HEK293 (cell line): ENCODE results near the gene GAS7.

Source experiments
- CTCF ChIA-PET: fragments of 350-600 bp; formaldehyde crosslinking; extraction: SDS; loops from one replicate; lab custom pipeline; 2021; ENCODE audit warnings: antibody characterized with exemption; lab: Yijun Ruan, JAX
- POLR2A ChIA-PET: fragments of 300-600 bp; formaldehyde crosslinking; extraction: SDS; loops from one replicate; lab custom pipeline; 2020; ENCODE audit warnings: antibody characterized with exemption, inconsistent platforms; lab: Yijun Ruan, JAX
- H3K27ac ChIP-seq: fragments of 200-500 bp; sonication (Bioruptor generic); 2 replicates; pipeline ENCODE4 v1.5.1; 2014; ENCODE audit warnings: low read depth, low read length, control low read depth, inconsistent platforms; ENCODE audit errors: extremely low read depth
- H3K36me3 ChIP-seq, 2 experiments: fragments of 200-500 bp in 1 of 2; sonication (Bioruptor generic) in 1 of 2; 1 replicate in 1 of 2; 2 replicates in 1 of 2; pipeline ENCODE4 v1.5.1; 2014 to 2017; ENCODE audit warnings: inconsistent platforms in 2 of 2, low read length in 2 of 2; ENCODE audit not compliant: control insufficient read depth in 2 of 2, insufficient read depth in 1 of 2
- H3K4me1 ChIP-seq: fragments of 200-500 bp; sonication (Bioruptor generic); 2 replicates; pipeline ENCODE4 v1.5.1; 2014; ENCODE audit warnings: mild to moderate bottlenecking, low read length, inconsistent platforms; ENCODE audit not compliant: control insufficient read depth, insufficient read depth
- H3K4me3 ChIP-seq: 2 replicates; pipeline ENCODE4 v1.5.1; 2011; ENCODE audit warnings: low read depth, mild to moderate bottlenecking, control low read depth, low read length, moderate library complexity
- H3K9me3 ChIP-seq: fragments of 200-500 bp; sonication (Bioruptor generic); 2 replicates; pipeline ENCODE4 v1.5.1; 2014; ENCODE audit warnings: low read depth, low read length, inconsistent platforms; ENCODE audit not compliant: control insufficient read depth, insufficient read depth
- BCL11A ChIP-seq: fragments of 450-650 bp; formaldehyde crosslinking; IDR thresholded peaks from 2 replicates; pipeline ENCODE4 v1.5.1; 2016; ENCODE audit warnings: low read depth, missing biosample characterization, missing genetic modification characterization
- EGR2 ChIP-seq: fragments of 450-650 bp; formaldehyde crosslinking; IDR thresholded peaks from 2 replicates; pipeline ENCODE4 v1.5.1; 2016; ENCODE audit warnings: low read depth, missing biosample characterization, missing genetic modification characterization
- REPIN1 ChIP-seq: fragments of 450-650 bp; formaldehyde crosslinking; IDR thresholded peaks from 2 replicates; pipeline ENCODE4 v1.5.1; 2017; ENCODE audit warnings: missing biosample characterization, missing genetic modification characterization, low read depth
- SCRT2 ChIP-seq: fragments of 450-650 bp; formaldehyde crosslinking; IDR thresholded peaks from 2 replicates; pipeline ENCODE4 v1.5.1; 2016; ENCODE audit warnings: missing biosample characterization, missing genetic modification characterization
- SP7 ChIP-seq: fragments of 450-650 bp; formaldehyde crosslinking; IDR thresholded peaks from 2 replicates; pipeline ENCODE4 v1.5.1; 2016; ENCODE audit warnings: missing biosample characterization, missing genetic modification characterization
- WT1 ChIP-seq: fragments of 450-650 bp; formaldehyde crosslinking; IDR thresholded peaks from 2 replicates; pipeline ENCODE4 v1.5.1; 2016; ENCODE audit warnings: missing biosample characterization, missing genetic modification characterization
- ZIC2 ChIP-seq: fragments of 450-650 bp; formaldehyde crosslinking; IDR thresholded peaks from 2 replicates; pipeline ENCODE4 v1.5.1; 2016; ENCODE audit warnings: missing biosample characterization, missing genetic modification characterization
- ZNF350 ChIP-seq: fragments of 450-650 bp; formaldehyde crosslinking; IDR thresholded peaks from 2 replicates; pipeline ENCODE4 v1.5.0; 2017; ENCODE audit warnings: missing biosample characterization, mild to moderate bottlenecking, missing genetic modification characterization
- ZNF501 ChIP-seq: fragments of 450-650 bp; formaldehyde crosslinking; IDR thresholded peaks from 2 replicates; pipeline ENCODE4 v1.5.1; 2016; ENCODE audit warnings: missing biosample characterization, missing genetic modification characterization
- ZNF558 ChIP-seq: fragments of 450-650 bp; formaldehyde crosslinking; IDR thresholded peaks from 2 replicates; pipeline ENCODE4 v1.5.1; 2016; ENCODE audit warnings: missing biosample characterization, missing genetic modification characterization
- ZNF791 ChIP-seq: fragments of 450-650 bp; formaldehyde crosslinking; IDR thresholded peaks from 2 replicates; pipeline ENCODE4 v1.5.1; 2016; ENCODE audit warnings: missing biosample characterization, missing genetic modification characterization
- ZSCAN23 ChIP-seq: fragments of 450-650 bp; formaldehyde crosslinking; IDR thresholded peaks from 2 replicates; pipeline ENCODE4 v1.5.1; 2016; ENCODE audit warnings: missing biosample characterization, missing genetic modification characterization
- TF ChIP-seq, protein P1 (sequence below): fragments of 450-650 bp; formaldehyde crosslinking; IDR thresholded peaks from 2 replicates; pipeline ENCODE4 v1.5.1; 2016; ENCODE audit warnings: missing biosample characterization, missing genetic modification characterization
- TF ChIP-seq, protein P2 (sequence below): fragments of 450-650 bp; formaldehyde crosslinking; IDR thresholded peaks from 2 replicates; pipeline ENCODE4 v1.5.1; 2016; ENCODE audit warnings: missing biosample characterization, missing genetic modification characterization
- TF ChIP-seq, protein P3 (sequence below): fragments of 450-650 bp; formaldehyde crosslinking; IDR thresholded peaks from 2 replicates; pipeline ENCODE4 v1.5.1; 2017; ENCODE audit warnings: missing biosample characterization, missing genetic modification characterization
- TF ChIP-seq, protein P4 (sequence below): fragments of 450-650 bp; formaldehyde crosslinking; IDR thresholded peaks from 2 replicates; pipeline ENCODE4 v1.5.1; 2016; ENCODE audit warnings: missing biosample characterization, missing genetic modification characterization, borderline replicate concordance
- TF ChIP-seq, protein P5 (sequence below): fragments of 450-650 bp; formaldehyde crosslinking; IDR thresholded peaks from 2 replicates; pipeline ENCODE4 v1.5.1; 2017; ENCODE audit warnings: missing biosample characterization, missing genetic modification characterization

Gene GAS7

DNA sequence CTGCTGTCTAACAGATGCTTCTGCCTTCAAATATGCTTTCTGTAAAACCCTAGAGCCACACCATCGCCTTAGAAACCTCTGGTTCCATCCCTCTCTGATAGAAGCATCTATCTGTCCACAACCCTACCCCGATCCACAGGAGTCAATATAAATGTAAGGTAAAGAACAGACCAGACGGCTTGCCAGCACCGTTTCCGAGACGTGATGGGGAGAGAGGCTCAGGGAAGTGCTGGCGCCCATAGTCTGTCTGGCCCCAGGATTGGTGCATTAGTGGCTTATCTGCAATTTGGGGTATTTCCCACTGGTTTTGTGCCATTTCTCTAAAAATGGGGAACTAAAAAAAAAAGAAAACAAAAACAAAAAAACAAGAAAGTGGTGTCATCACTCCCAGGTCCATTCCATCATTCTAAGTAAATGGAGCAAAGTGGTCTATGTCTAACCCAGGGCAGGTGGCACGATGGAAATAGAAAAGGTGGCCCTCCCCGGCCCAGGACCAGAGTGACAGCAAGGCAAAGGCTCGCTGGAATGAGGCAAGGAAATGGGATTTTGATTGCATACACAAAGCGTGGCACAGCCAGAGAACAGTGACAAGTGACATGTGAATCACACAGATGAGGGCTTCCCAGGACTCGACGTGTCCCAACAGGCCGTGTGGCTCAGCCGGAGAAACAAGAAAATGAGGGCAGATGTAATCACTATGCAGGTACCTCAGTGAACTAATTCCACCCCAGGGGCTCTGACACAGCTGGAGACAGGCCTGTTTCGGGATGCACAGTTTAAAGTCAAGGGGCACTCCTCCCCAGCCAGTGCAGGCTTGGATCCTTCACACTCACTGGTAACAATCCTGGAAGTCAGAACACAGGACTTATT is 125.6 kb downstream of the GAS7 start:
- POLR2A ChIA-PET = no interaction called here
- no peaks in the 10 kb centered on the region for H3K4me1 ChIP-seq
- TF ChIP-seq ZIC2 (tag by site-specific recombination) (peak; percentile 75), REPIN1 (tag by site-specific recombination) (no peak), SP7 (tag by site-specific recombination) (0 out of 2 replicates have a peak, but pooled peaks have one; percentile 41)
- TF ChIP-seq, protein P1, sequence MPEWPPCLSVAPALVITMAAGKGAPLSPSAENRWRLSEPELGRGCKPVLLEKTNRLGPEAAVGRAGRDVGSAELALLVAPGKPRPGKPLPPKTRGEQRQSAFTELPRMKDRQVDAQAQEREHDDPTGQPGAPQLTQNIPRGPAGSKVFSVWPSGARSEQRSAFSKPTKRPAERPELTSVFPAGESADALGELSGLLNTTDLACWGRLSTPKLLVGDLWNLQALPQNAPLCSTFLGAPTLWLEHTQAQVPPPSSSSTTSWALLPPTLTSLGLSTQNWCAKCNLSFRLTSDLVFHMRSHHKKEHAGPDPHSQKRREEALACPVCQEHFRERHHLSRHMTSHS (tag by site-specific recombination) = no peak
- H3K9me3 ChIP-seq = no peaks in the 10 kb centered on the region
- H3K27ac ChIP-seq = no peak overlapping the region
- H3K36me3 ChIP-seq = no peaks in the 10 kb centered on the region
- no peak overlapping the region for H3K4me3 ChIP-seq
- CTCF ChIA-PET = interaction anchor here (1.3 kb wide), 1 partner anchor 154 kb away, joined by 4 read pairs; no protein-coding TSS in a partner anchor

DNA sequence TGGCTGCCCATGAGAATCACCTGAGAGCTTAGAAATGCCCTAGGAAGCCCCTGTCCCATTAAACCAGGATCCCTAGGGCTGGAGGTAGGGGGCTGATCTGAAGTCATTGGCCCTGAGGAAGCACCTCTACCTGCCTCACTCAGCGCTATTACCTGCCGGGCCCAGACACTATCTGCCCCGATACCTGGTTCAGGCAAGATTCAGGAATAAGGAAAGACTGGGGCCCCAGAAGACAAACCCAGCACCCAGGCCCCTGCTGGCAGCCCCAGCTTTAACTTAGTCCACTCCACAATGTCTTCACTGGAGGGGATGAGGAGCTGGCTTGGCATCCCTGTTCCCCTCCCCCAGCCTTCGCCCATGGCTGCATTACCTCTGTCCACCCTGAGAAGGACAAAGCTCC is 126.3 kb downstream of the GAS7 start:
- Histone ChIP-seq H3K36me3 (no peaks in the 10 kb centered on the region), H3K4me3 (no peak overlapping the region), H3K4me1 (no peaks in the 10 kb centered on the region), H3K9me3 (no peaks in the 10 kb centered on the region), H3K27ac (no peak overlapping the region)
- TF ChIP-seq, protein P2, sequence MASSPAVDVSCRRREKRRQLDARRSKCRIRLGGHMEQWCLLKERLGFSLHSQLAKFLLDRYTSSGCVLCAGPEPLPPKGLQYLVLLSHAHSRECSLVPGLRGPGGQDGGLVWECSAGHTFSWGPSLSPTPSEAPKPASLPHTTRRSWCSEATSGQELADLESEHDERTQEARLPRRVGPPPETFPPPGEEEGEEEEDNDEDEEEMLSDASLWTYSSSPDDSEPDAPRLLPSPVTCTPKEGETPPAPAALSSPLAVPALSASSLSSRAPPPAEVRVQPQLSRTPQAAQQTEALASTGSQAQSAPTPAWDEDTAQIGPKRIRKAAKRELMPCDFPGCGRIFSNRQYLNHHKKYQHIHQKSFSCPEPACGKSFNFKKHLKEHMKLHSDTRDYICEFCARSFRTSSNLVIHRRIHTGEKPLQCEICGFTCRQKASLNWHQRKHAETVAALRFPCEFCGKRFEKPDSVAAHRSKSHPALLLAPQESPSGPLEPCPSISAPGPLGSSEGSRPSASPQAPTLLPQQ (tag by site-specific recombination) = no peak
- no peak for TF ChIP-seq ZNF558 (tag by site-specific recombination)
- TF ChIP-seq ZNF791 = no peak
- ChIA-PET POLR2A (no interaction called here), CTCF (no interaction called here)

DNA sequence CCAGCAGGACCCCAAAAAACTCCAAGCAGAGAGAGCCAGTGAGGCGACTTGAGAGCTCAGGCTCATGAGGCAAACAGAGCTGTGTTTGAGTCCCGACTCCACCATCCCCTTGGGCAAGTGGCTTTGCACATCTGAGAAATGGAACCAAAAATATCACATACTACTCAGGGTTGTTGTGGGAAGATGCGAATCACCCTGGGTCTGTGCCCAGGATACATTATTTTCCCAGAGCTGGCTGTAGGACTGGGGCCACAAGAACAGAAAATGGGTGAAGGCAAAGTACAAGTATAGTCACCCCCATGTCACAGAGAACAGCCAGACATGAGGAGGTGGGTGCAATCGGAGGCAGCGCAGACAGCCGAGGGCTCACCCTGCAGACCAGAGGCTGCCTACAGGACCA is 127.3 kb downstream of the GAS7 start:
- ChIA-PET POLR2A (no interaction called here), CTCF (interaction anchor here (1.0 kb wide), 1 partner anchor 156 kb away, joined by 3 read pairs; no protein-coding TSS in a partner anchor)
- H3K4me3 ChIP-seq = no peak overlapping the region
- no peaks in the 10 kb centered on the region for H3K9me3 ChIP-seq
- TF ChIP-seq, protein P3, sequence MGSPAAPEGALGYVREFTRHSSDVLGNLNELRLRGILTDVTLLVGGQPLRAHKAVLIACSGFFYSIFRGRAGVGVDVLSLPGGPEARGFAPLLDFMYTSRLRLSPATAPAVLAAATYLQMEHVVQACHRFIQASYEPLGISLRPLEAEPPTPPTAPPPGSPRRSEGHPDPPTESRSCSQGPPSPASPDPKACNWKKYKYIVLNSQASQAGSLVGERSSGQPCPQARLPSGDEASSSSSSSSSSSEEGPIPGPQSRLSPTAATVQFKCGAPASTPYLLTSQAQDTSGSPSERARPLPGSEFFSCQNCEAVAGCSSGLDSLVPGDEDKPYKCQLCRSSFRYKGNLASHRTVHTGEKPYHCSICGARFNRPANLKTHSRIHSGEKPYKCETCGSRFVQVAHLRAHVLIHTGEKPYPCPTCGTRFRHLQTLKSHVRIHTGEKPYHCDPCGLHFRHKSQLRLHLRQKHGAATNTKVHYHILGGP (tag by site-specific recombination) = no peak
- TF ChIP-seq BCL11A (no peak), ZSCAN23 (tag by site-specific recombination) (no peak)
- no peak overlapping the region for H3K27ac ChIP-seq
- no peaks in the 10 kb centered on the region for H3K4me1 ChIP-seq
- H3K36me3 ChIP-seq = no peaks in the 10 kb centered on the region

DNA sequence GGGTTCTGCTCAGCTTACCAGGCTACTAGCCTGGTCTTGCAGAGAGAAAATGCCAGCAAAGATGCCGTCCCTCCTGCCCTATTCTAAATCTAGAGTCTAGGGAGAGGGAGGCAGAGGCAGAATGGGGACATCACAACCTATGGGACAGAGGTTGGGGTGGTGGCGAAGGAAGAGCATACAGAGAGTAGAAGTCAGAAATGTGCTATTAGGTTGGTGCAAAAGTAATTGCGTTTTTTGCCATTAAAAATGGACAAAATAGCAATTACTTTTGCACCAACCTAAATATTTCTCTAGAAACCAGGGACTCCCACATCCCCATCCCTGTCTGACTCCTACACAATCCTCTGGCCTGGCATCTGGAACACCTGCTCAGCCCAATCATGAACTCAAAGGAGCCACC is 127.7 kb downstream of the GAS7 start:
- POLR2A ChIA-PET = no interaction called here
- no peak overlapping the region for H3K4me3 ChIP-seq
- H3K4me1 ChIP-seq = no peaks in the 10 kb centered on the region
- H3K27ac ChIP-seq = no peak overlapping the region
- CTCF ChIA-PET = interaction anchor here (1.0 kb wide), 1 partner anchor 156 kb away, joined by 3 read pairs; no protein-coding TSS in a partner anchor
- H3K36me3 ChIP-seq = no peaks in the 10 kb centered on the region
- H3K9me3 ChIP-seq = no peaks in the 10 kb centered on the region
- TF ChIP-seq, protein P4, sequence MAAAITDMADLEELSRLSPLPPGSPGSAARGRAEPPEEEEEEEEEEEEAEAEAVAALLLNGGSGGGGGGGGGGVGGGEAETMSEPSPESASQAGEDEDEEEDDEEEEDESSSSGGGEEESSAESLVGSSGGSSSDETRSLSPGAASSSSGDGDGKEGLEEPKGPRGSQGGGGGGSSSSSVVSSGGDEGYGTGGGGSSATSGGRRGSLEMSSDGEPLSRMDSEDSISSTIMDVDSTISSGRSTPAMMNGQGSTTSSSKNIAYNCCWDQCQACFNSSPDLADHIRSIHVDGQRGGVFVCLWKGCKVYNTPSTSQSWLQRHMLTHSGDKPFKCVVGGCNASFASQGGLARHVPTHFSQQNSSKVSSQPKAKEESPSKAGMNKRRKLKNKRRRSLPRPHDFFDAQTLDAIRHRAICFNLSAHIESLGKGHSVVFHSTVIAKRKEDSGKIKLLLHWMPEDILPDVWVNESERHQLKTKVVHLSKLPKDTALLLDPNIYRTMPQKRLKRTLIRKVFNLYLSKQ (tag by site-specific recombination) = no peak
- TF ChIP-seq, protein P5, sequence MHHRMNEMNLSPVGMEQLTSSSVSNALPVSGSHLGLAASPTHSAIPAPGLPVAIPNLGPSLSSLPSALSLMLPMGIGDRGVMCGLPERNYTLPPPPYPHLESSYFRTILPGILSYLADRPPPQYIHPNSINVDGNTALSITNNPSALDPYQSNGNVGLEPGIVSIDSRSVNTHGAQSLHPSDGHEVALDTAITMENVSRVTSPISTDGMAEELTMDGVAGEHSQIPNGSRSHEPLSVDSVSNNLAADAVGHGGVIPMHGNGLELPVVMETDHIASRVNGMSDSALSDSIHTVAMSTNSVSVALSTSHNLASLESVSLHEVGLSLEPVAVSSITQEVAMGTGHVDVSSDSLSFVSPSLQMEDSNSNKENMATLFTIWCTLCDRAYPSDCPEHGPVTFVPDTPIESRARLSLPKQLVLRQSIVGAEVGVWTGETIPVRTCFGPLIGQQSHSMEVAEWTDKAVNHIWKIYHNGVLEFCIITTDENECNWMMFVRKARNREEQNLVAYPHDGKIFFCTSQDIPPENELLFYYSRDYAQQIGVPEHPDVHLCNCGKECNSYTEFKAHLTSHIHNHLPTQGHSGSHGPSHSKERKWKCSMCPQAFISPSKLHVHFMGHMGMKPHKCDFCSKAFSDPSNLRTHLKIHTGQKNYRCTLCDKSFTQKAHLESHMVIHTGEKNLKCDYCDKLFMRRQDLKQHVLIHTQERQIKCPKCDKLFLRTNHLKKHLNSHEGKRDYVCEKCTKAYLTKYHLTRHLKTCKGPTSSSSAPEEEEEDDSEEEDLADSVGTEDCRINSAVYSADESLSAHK = no peak
- TF ChIP-seq EGR2 (no peak), WT1 (tag by site-specific recombination) (no peak), ZNF350 (tag by site-specific recombination) (no peak), ZNF501 (tag by site-specific recombination) (no peak), SCRT2 (tag by site-specific recombination) (no peak)
